ENCODE measurements around the gene TRIM24.
A peak's percentile ranks its signal among the peaks of the same experiment; 100 is the strongest.
"Not testable (repeated sequence)": the region's sequence is repeated elsewhere in the genome, so short reads cannot be mapped to it uniquely, and the experiment has no call there.

TRIM24 gene

DNA sequence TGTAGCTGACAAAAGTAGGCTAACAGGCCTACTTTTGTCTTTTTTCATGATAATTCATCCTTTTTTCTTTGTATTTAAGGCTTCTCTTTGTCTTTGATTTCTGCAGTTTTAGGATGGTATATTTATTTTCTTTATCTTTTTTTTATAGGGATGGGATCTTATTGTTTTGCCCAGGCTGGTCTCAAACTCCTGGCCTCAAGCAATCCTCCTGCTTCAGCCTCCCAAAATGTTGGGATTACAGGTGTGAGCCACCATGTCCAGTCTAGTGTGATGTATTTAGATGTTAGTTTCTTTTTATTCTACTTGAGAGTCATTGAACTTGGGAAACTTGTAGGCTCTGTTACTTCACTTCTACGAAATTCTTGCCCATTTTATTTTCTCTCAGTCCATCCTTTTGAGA lies 35.4 kb downstream of the TRIM24 start:
- no peak for DNase-seq (ENCODE audit: low read depth)

DNA sequence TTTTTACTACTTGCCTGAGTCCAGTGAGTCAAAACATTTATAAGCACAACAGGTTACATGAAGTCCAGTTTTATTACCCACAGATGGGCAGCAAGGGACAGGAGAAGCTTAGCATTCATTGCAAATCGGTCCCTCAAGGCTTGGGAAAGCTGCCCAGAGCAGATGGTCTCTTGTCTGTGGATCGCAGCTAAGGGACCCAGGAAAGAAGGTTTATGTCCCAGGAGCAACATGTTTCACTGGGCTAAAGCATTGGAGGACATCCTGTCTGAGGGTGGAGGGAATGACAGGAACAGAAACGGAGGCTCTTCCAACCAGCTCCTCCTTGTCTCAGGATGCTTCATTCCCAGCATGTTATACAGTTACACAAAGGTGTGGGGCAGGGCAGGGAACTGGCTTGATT lies 39.3 kb downstream of the TRIM24 start:
- DNase-seq (ENCODE audit: low read depth) = no peak

DNA sequence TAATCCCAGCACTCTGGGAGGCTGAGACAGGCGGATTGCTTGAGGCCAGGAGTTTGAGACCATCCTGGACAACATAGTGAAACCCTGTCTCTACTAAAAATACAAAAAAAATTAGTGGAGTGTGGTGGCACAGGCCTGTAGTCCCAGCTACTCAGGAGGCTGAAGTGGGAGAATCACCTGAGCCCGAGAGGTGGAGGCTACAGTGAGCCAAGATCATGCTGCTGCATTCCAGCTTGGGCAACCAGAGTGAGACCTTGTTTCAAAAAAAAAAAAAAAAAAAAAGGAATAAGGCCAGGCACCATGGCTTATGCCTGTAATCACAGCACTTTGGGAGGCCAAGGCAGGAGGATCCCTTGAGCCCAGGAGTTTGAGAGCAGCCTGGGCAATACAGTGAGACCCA lies 40.2 kb downstream of the TRIM24 start:
- DNase-seq (ENCODE audit: low read depth) = not testable (repeated sequence)

DNA sequence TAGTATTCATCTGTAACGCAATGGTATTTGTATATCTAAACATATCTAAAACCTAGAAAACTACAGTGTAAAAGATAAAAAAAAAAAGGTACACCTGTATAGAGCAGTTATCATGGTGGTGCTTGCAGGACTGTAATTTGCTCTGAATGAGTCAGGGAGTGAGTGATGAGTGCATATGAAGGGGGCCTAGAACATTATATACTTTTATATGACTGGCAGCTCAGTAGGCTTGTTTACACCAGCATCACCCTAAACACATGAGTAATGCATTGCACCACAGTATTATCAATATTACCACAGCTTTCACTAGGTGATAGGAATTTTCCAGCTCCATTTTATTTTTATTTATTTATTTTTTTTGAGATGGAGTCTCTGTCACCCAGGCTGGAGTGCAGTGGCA lies 40.8 kb downstream of the TRIM24 start:
- peak; percentile 40 for DNase-seq (ENCODE audit: low read depth)

DNA sequence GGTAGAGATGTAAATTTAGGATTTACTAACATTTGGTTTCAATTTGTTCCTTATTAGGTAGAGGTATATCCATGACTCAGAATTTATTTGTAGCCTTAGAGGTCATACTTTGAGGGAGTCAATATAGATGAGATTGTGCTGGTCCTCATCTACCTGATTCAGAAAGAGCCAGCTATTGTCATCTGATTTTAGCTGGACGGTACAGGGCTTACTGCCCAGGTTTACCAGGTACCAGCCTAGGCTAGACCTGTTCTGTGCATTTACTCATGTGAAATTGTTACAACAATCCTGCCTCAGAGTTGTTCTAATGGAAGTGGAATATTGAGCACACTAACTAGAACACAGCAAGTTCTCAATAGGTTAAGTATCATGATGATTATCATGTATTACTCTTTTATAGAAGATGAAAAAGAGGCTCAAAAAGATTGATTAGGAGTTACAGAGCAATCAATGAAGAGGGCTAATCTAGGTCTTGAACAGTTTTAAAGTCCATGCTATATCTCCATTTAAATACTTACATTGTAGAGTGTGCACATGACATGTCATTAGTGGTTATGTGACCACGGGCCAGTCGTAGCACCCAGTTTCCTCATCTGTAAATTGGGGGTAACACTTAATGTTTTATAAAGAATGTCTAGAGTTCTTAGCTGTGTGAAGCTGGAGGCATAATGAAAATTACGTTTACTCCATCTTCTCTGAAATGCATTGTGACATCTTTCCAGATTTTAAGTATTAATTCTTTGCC lies 42.1 kb downstream of the TRIM24 start:
- DNase-seq (ENCODE audit: low read depth) = no peak

GRCh38 chr7:138505361-138505873 lies 45.4 kb downstream of the TRIM24 start:
- DNase-seq (ENCODE audit: low read depth) = no peak

DNA sequence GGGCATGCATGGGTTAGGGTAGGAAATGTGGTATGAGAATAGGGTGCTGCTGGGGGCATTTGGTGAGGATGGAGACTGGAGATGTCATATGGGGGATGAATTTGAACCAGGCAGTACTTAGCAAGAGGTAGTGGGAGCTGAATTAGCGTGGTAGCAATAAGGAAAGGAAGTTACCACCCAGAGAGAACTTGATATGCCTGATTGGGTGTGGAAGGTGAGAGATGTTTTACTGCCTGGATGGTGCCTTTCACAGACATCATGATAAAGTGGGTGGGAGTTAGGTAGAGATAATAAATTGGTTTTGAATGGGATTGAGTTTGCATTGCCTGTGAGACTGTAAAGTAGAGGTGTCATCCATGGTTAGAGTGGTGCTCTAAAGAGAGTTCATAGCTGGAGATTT lies 46.7 kb downstream of the TRIM24 start:
- no peak for DNase-seq (ENCODE audit: low read depth)

DNA sequence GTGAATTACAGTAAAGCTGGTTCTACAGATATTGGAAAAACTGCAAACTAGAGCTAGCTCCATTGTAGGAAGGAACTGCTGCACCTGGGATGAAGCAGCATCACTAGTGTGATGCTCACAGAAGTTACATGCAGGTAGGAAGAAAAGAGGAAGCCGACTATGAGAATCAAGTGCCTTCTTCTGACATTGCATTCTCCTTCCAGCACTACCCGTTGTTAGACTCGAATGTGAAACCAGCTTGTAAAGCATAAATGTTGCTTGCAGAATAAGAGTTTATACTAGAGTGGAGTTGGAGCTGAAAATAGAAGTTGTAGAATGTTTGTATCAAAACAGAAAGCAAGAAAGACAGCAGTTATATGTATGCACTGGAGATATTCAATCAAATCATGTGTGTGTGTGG lies 49.9 kb downstream of the TRIM24 start:
- no peak for DNase-seq (ENCODE audit: low read depth)

DNA sequence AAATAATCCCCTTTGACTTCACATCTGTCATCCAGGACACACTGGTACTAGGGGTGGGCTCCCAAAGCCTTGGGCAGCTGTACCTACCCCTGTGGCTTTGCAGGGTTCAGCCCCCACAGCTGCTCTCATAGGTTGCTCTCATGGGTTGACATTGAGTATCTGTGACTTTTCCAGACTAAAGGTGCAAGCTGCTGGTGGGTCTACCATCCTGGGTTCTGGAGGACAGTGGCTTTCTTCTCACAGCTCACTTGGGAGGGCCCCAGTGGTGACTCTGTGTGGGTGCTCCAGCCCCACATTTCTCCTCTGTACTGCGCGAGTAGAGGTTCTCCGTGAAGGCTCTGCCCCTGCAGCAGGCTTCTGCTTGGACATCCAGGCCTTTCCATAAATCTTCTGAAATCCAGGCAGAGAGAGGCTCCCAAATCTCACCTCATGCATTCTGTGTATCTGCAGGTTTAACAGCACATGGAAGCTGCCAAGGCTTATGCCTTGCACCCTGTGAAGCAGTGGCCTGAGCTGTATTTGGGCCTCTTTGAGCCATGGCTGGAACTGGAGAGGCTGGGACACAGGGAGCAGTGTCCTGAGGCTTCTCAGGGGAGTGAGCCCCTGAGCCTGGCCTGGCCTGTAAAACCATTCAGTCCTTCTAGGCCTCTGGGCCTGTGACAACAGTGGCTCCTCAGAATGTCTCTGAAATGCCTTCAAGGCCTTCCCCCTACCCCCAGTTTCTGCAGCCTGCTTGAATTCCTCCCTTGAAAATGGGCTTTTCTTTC lies 52.2 kb downstream of the TRIM24 start:
- DNase-seq (ENCODE audit: low read depth) = no peak

DNA sequence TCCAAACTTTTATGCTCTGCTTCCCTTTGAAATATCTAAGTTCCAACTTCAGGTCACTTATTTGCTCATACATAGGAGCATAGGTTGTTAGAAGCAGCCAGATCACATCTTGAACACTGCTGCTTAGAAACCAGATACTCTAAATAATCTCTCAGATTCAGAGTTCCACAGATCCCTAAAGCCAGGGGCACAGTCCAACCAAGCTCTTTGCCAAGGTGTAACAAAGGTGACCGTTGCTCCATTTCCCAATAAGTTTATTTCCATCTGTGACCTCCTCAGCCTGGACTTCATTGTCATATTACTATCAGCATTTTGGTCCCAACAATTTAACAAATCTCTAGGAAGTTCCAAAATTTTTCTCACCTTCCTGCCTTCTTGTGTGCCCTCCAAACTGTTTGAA lies 52.8 kb downstream of the TRIM24 start:
- no peak for DNase-seq (ENCODE audit: low read depth)

GRCh38 chr7:138513344-138513871 lies 53.3 kb downstream of the TRIM24 start:
- no peak for DNase-seq (ENCODE audit: low read depth)

GRCh38 chr7:138514044-138514443 lies 54.0 kb downstream of the TRIM24 start:
- no peak for DNase-seq (ENCODE audit: low read depth)

DNA sequence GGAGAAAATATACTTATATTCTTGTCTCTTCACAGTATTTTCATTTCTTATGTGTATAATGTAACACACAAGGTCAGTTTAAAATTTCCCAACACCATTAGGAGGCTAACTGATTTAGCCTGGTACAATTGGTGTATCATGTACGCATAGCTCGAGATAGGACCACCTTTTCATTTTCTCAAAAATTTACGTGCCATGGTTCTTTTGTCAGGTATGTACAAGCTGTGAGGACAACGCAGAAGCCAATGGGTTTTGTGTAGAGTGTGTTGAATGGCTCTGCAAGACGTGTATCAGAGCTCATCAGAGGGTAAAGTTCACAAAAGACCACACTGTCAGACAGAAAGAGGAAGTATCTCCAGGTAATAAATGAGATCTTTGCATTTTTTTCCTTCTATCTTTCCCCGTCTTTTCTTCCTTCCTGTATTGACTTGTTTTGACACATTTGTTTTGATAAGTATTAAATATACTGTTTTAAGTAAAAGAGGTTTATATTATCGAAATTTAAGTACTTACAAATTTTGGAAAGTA lies 55.0 kb downstream of the TRIM24 start:
- no peak for DNase-seq (ENCODE audit: low read depth)

DNA sequence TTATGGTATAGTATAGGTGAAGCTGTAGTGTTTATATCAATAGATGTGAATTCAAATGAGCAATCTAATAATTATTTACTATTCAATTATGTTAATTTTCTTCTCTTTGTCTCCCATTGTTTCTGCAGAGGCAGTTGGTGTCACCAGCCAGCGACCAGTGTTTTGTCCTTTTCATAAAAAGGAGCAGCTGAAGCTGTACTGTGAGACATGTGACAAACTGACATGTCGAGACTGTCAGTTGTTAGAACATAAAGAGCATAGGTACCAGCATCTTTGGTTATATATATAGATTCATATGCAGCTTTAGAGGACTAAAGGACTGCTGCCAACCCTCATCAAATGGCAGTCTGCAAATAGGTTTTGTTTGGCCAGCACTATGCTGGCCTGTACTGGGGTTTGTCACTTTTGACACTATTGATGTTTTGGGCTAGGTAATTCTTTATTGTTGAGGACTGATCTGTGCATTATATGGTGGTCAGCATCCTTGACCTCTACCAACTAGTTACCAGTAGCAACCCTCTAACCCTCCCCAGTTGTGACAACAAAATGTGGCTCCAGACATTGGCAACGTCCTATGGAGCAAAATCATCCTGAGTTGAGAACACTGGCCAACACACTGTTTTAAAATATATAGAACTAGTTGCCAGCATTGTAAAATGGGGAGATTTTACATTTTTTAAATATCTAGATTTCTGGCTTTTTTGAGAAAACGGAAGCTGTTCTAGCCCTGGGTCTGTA lies 59.2 kb downstream of the TRIM24 start:
- no peak for DNase-seq (ENCODE audit: low read depth)

DNA sequence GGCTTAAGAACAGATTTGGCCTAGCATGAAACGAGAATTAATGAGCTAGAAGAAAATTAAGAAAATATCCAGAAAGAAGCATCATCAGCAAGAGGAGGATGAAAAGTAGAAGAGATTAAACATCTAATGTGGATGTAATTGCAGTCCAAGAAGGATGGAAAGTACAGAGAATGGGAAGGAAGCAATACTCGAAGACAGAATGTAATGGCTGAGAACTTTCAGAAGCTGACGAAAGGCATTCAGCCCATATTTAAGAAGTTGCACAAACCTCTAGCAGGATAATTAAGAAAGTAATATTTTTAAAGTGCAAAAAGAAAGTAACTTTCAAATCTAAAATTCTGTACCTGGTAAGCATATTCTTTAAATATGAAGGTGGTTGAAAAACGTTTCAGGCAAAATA lies 60.7 kb downstream of the TRIM24 start:
- no peak for DNase-seq (ENCODE audit: low read depth)

DNA sequence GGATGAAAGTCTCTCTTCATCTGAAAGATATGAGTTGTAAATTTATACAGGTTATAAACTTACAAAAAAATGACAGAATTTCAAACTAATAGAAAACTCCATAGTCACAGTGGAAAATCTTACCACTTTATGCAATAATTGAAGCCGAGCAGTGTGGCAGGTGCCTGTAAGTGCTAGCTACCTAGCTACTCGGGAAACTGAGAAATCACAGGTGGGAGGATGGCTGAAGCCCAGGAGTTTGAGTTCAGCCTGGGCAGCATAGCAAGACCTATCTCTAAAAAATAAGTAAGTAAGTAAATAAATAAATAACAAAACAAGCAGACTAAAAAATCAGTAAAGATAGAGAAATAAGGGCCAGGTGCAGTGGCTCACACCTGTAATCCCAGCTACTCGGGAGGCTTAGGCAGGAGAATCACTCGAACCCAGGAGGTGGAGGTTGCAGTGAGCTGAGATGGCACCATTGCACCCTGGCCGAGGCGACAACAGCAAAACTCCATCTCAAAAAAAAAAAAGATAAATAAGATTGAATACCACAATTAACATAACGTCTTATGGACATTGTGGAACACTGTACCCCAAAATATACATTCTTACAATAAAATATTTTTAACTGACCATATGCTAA lies 61.9 kb downstream of the TRIM24 start:
- no peak for DNase-seq (ENCODE audit: low read depth)

DNA sequence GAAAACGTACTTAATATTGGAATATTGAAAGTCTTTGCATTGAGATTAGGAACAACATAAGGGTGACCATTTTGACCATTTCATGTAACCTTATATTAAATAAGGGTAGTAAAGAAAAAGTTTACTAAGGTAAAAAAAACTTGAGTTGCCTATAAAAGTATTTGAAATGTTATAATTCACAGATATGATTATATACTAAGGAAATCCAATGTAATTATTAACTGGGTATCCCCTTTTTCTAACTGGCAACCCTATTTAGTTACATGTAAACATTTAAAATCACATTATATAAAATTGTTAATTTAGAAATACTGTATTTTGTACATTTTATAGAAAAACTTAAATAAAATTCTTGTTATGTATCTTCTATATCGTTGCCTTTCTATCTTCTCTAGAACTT lies 64.2 kb downstream of the TRIM24 start:
- no peak for DNase-seq (ENCODE audit: low read depth)

- no peak for DNase-seq (ENCODE audit: low read depth)
Measured at GRCh38 chr7:138525757-138526156, 65.7 kb downstream of the TRIM24 start.

GRCh38 chr7:138527746-138528223 lies 67.7 kb downstream of the TRIM24 start:
- peak; percentile 92 for DNase-seq (ENCODE audit: low read depth)

DNA sequence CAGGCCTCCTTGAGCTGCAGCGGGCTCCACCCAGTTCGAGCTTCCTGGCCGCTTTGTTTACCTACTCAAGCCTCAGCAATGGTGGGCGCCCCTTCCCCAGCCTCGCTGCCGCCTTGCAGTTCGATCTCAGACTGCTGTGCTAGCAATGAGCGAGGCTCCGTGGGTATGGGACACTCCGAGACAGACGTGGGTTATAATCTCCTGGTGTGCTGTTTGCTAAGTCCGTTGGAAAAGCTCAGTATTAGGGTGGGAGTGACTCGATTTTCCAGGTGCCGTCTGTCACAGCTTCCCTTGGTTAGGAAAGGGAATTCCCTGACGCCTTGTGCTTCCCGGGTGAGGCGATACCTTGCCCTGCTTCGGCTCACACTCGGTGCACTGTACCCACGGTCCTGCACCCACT lies 76.8 kb downstream of the TRIM24 start:
- DNase-seq (ENCODE audit: low read depth) = not testable (repeated sequence)

DNA sequence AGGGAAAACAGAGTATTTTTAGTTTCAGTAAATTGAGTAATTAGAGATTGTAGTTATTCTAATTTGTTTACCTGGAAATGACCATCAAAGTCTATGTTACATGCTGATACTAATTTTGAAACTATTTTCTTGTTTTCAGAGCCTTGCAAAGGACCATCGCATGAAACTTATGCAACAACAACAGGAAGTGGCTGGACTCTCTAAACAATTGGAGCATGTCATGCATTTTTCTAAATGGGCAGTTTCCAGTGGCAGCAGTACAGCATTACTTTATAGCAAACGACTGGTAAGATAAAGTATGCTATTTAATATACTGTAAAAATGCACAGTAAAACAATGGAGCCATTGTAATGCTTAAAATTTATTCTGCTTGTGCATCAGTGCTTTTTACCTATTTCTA lies 78.5 kb downstream of the TRIM24 start:
- peak; percentile 68 for DNase-seq (ENCODE audit: low read depth)
